SK-N-SH treated with all-trans-retinoic acid at 6 μM for 48 hours (cell line): ENCODE results near the gene SHISA8.

Source experiments
- ARNTL ChIP-seq: fragments of 450-650 bp; formaldehyde crosslinking; IDR thresholded peaks from 2 replicates; pipeline ENCODE4 v1.5.0; 2020; ENCODE audit warnings: low read depth, mild to moderate bottlenecking, moderate library complexity, borderline replicate concordance
- CSDC2 ChIP-seq: fragments of 250-450 bp; sonication (Bioruptor Pico); IDR thresholded peaks from 2 replicates; pipeline ENCODE4 v1.5.0; 2020; ENCODE audit warnings: mild to moderate bottlenecking, moderate library complexity
- ESRRG ChIP-seq: fragments of 250-450 bp; sonication (Bioruptor Pico); IDR thresholded peaks from 2 replicates; pipeline ENCODE4 v1.6.1; 2021; ENCODE audit warnings: mild to moderate bottlenecking
- GLIS3 ChIP-seq: fragments of 250-450 bp; sonication (Bioruptor Pico); IDR thresholded peaks from 2 replicates; pipeline ENCODE4 v1.5.0; 2020; ENCODE audit warnings: mild to moderate bottlenecking, moderate library complexity
- ISL1 ChIP-seq: fragments of 250-450 bp; sonication (Bioruptor Pico); IDR thresholded peaks from 2 replicates; pipeline ENCODE4 v2.1.2; 2022; ENCODE audit warnings: mild to moderate bottlenecking, moderate library complexity
- RARB ChIP-seq: fragments of 250-450 bp; sonication (Bioruptor Pico); IDR thresholded peaks from 2 replicates; pipeline ENCODE4 v1.8.0; 2021; ENCODE audit warnings: mild to moderate bottlenecking, moderate library complexity
- TCF4 ChIP-seq: fragments of 250-450 bp; sonication (Bioruptor Pico); IDR thresholded peaks from 2 replicates; pipeline ENCODE4 v1.8.0; 2021; ENCODE audit warnings: mild to moderate bottlenecking, moderate library complexity, borderline replicate concordance
- ZFP3 ChIP-seq: fragments of 250-450 bp; sonication (Bioruptor Pico); IDR thresholded peaks from 2 replicates; pipeline ENCODE4 v1.5.0; 2020; ENCODE audit warnings: mild to moderate bottlenecking, moderate library complexity
- TF ChIP-seq, protein P1 (sequence below): fragments of 250-450 bp; sonication (Bioruptor Pico); IDR thresholded peaks from 2 replicates; pipeline ENCODE4 v1.5.1; 2020; ENCODE audit warnings: low read depth, mild to moderate bottlenecking, moderate library complexity

DNA sequence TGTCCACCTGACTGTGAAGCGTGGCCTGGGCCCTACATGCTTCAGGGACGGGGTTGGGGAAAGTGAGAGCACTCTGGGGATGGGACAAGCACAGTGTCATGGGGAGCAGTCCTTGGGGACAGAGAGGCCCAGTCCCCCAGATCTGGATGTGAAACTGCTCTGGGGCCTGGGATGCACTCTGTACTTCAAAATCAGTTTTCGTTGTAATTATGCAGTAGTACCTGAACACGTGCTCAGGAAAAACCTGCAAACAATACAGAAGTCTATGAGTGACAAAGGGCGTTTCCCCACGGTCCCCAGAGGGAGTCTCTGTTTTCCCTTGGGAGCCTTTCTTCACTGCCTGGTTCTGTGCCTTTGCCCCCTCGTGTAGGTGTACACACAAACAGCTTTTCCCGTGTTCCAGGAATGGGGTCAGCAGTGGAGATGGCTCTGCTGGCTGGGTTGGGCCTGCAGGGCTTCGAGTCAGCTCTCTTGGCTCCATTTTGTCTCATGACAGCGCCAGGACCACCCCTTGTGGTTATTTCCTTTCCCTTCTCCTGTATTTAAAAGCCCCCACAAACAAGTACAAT, 16.9 kb upstream of the SHISA8 start:
- TF ChIP-seq ESRRG (CRISPR knock-in tag) (no peak), CSDC2 (no peak), GLIS3 (CRISPR knock-in tag) (no peak), ARNTL (CRISPR knock-in tag) (no peak), RARB (no peak), ISL1 (CRISPR knock-in tag) (no peak), TCF4 (CRISPR knock-in tag) (no peak), ZFP3 (CRISPR knock-in tag) (no peak)
- TF ChIP-seq, protein P1, sequence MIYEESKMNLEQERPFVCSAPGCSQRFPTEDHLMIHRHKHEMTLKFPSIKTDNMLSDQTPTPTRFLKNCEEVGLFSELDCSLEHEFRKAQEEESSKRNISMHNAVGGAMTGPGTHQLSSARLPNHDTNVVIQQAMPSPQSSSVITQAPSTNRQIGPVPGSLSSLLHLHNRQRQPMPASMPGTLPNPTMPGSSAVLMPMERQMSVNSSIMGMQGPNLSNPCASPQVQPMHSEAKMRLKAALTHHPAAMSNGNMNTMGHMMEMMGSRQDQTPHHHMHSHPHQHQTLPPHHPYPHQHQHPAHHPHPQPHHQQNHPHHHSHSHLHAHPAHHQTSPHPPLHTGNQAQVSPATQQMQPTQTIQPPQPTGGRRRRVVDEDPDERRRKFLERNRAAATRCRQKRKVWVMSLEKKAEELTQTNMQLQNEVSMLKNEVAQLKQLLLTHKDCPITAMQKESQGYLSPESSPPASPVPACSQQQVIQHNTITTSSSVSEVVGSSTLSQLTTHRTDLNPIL (CRISPR knock-in tag) = no peak
